AG10803 (cell line): ENCODE results near the gene TRIP13.
"Not testable (repeated sequence)": the region's sequence is repeated elsewhere in the genome, so short reads cannot be mapped to it uniquely, and the experiment has no call there.

Source experiments
- DNase-seq: peaks from one replicate; pipeline ENCODE4 v3.0.0; 2010; ENCODE audit warnings: low read depth
- H3K4me3 ChIP-seq: 2 replicates; pipeline ENCODE4 v1.5.1; 2011; ENCODE audit warnings: mild to moderate bottlenecking, low read length, control low read depth
- CTCF ChIP-seq: conservative IDR thresholded peaks from 2 replicates; pipeline ENCODE4 v1.5.1; 2011; ENCODE audit warnings: mild to moderate bottlenecking, low read length, control low read depth, inconsistent platforms

Gene TRIP13

GRCh38 chr5:915946-916345, 23.3 kb downstream of the TRIP13 start:
- TF ChIP-seq CTCF = no peak
- DNase-seq = no peak
- no peak overlapping the region for H3K4me3 ChIP-seq

- no peak for TF ChIP-seq CTCF
- no peak for DNase-seq
- no peak overlapping the region for H3K4me3 ChIP-seq
These were observed 24.0 kb downstream of the TRIP13 start for GRCh38 chr5:916441-917293.

GRCh38 chr5:918717-919116, 26.0 kb downstream of the TRIP13 start:
- H3K4me3 ChIP-seq, DNase-seq: not testable (repeated sequence)

- DNase-seq = no peak
- no peak overlapping the region for H3K4me3 ChIP-seq
- no peak for TF ChIP-seq CTCF
These were observed 26.8 kb downstream of the TRIP13 start for GRCh38 chr5:919356-920000.

GRCh38 chr5:920321-920720, 27.6 kb downstream of the TRIP13 start:
- H3K4me3 ChIP-seq = no peak overlapping the region
- DNase-seq = no peak
- no peak for TF ChIP-seq CTCF

- no peak overlapping the region for H3K4me3 ChIP-seq
- no peak for DNase-seq
- TF ChIP-seq CTCF = no peak
These were observed 29.1 kb downstream of the TRIP13 start for GRCh38 chr5:921456-922435.
